Measurements from ENCODE around the gene TSPEAR. TPM values are rescaled to one million over a fixed set of nuclear protein-coding genes. Genes with fewer than 3 reads are reported as not detected.
A peak's percentile ranks its signal among the peaks of the same experiment; 100 is the strongest.

The TSPEAR gene
- total RNA-seq, 4 donors from 2014 or later = 0.18 to 0.69 (median 0.51) TPM; not detected in 1

GRCh38 chr21:44487831-44488230 is 223.5 kb downstream of the TSPEAR start:
- no peak for DNase-seq
- Histone ChIP-seq H3K9me3 (no peaks in the 10 kb centered on the region), H3K4me1 (no peaks in the 10 kb centered on the region), H3K27me3 (no peaks in the 10 kb centered on the region), H3K27ac (no peak overlapping the region), H3K36me3 (no peaks in the 10 kb centered on the region), H3K4me3 (no peak overlapping the region)
- TF ChIP-seq POLR2A (IDR thresholded peaks at IDR 0.05) = no peak
- no peak for TF ChIP-seq CTCF (IDR thresholded peaks at IDR 0.05)
- intact Hi-C loops (cut with DNase I; ENCODE audit: low total_unique reads) = no loop called here

DNA sequence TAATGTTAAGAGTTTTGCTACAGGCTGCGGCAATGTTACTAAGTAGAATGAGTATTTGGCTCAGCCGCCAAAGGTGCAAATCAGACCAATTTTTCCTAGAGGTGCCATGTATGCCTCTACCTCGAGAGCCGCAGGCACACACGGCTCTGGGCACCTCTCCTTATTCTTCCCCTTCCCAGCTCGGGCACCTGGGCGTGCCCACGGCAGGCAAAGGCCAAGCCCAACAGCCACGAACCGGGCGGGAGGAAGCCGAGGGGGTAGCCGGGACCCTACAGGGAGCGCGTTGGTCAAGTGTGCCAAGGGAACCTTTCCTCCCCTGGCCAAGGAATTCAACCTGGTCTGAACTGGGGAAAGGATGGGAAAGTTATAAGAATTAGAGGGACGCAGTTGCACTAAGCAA is 225.1 kb downstream of the TSPEAR start:
- Histone ChIP-seq H3K36me3 (no peaks in the 10 kb centered on the region), H3K27ac (no peak overlapping the region), H3K4me3 (no peak overlapping the region), H3K9me3 (no peaks in the 10 kb centered on the region), H3K4me1 (no peaks in the 10 kb centered on the region), H3K27me3 (no peaks in the 10 kb centered on the region)
- TF ChIP-seq CTCF (IDR thresholded peaks at IDR 0.05) = no peak
- TF ChIP-seq POLR2A (IDR thresholded peaks at IDR 0.05) = no peak
- intact Hi-C loops (cut with DNase I; ENCODE audit: low total_unique reads) = no loop called here
- no peak for DNase-seq

DNA sequence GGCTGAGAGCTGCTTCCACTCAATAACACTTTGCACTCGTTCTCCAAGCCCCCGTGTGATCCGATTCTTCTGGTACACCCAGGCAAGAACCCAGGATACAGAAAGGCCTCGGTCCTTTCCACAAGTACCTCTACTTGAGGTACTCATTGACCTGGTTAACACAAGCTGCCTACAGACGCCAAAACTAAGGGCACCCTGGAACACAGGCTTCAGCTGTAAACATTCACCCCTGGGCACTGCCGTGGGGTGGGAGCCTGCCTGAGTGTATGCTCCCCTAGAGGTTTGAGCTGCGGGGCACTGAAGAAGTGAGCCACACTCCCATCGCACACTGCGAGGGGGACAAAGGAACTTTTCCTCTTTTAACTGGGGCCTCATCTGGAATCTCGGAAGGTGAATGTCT is 225.6 kb downstream of the TSPEAR start:
- no peak overlapping the region for H3K27ac ChIP-seq
- TF ChIP-seq CTCF (IDR thresholded peaks at IDR 0.05) (no peak), POLR2A (IDR thresholded peaks at IDR 0.05) (no peak)
- intact Hi-C loops (cut with DNase I; ENCODE audit: low total_unique reads) = no loop called here

DNA sequence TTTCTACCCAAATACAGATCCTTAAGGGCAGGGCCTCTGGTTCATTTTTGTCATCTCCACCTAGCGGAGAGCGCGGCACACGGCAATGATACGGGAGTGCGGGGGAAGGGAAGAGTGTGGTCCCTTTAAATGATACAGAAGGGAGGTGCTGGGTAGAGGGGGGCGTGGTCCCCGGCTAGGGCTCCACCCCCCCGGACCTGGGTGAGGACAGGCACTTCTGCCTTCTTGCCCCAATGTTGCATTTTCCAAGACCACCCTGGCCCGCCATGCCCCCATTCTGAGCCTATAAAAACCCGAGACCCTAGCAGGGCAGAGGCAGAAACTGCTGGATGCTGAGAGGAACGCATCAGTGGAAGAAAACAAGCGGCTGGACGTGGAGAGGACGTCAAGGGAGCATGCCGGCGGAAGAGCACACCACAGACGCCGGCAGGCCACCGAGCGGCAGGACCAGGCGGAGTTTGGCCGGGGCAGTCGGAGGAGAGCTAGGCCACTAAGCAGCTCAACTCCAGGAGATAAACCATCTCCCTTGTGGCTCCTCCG is 226.0 kb downstream of the TSPEAR start:
- DNase-seq = peak in 1 of 2 donors; percentile 34
- Histone ChIP-seq H3K27ac (no peak overlapping the region), H3K36me3 (no peaks in the 10 kb centered on the region), H3K27me3 (no peaks in the 10 kb centered on the region), H3K4me1 (no peaks in the 10 kb centered on the region), H3K4me3 (peak overlapping the region in 1 of 2 donors; percentile 21), H3K9me3 (no peaks in the 10 kb centered on the region)
- TF ChIP-seq CTCF (IDR thresholded peaks at IDR 0.05) = no peak
- no peak for TF ChIP-seq POLR2A (IDR thresholded peaks at IDR 0.05)
- intact Hi-C loops (cut with DNase I; ENCODE audit: low total_unique reads) = no loop called here

More for the DNA sequence above, 225.6 kb downstream of the TSPEAR start:
- Histone ChIP-seq H3K27me3 (no peaks in the 10 kb centered on the region), H3K4me3 (peak overlapping the region in 1 of 2 donors; percentile 21), H3K9me3 (no peaks in the 10 kb centered on the region), H3K36me3 (no peaks in the 10 kb centered on the region), H3K4me1 (no peaks in the 10 kb centered on the region)
- no peak for DNase-seq

DNA sequence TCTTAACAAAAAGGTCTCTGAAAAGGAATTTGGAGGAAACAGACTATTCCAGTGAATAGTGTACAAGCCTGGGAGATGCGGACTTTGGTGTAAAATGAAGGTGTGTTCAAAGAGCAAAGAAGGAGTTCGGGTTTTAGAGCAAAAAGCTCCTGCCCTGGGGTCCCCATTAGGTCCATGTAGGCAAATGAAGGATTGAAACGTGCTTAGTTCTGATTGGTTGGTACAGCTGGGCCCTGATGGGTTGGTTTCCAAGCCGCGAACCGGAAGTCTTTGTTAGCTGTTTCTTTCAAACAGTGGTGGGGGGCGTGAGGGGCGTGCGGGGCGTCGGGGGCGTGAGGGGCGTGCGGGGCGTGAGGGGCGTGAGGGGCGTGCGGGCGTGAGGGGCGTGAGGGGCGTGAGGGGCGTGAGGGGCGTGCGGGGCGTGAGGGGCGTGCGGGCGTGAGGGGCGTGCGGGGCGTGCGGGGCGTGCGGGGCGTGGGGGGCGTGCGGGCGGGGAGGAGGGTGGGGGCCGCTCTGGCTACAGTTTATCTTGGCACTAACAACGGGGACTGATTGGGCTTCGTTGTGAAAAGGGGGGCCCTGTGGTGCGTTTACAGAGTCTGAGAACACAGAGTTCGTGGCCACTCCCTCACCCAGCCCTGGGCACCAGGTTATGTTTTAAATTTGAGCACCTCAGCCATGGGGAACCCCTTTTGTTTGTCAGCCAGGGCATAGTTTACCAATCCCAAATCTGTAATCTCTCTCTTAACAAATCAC is 226.7 kb downstream of the TSPEAR start:
- DNase-seq = no peak
- H3K4me1 ChIP-seq = no peaks in the 10 kb centered on the region
- H3K4me3 ChIP-seq = no peak overlapping the region
- no peak overlapping the region for H3K27ac ChIP-seq
- no peaks in the 10 kb centered on the region for H3K36me3 ChIP-seq
- TF ChIP-seq CTCF (IDR thresholded peaks at IDR 0.05) (no peak), POLR2A (IDR thresholded peaks at IDR 0.05) (no peak)
- intact Hi-C loops (cut with DNase I; ENCODE audit: low total_unique reads) = no loop called here
- H3K9me3 ChIP-seq = no peaks in the 10 kb centered on the region
- no peaks in the 10 kb centered on the region for H3K27me3 ChIP-seq
